ENCODE results near the gene ANKRD35. TPM values are rescaled to one million over a fixed set of nuclear protein-coding genes. Genes with fewer than 3 reads are reported as not detected.
A peak's percentile ranks its signal among the peaks of the same experiment; 100 is the strongest.

ANKRD35 gene
- total and polyA plus RNA-seq, 9 of the 15 experiments (the other 6 are each of a cell fraction or from before 2014, with no cell fraction given): 0.07 to 0.14 (median 0.07) TPM; not detected in 5

DNA sequence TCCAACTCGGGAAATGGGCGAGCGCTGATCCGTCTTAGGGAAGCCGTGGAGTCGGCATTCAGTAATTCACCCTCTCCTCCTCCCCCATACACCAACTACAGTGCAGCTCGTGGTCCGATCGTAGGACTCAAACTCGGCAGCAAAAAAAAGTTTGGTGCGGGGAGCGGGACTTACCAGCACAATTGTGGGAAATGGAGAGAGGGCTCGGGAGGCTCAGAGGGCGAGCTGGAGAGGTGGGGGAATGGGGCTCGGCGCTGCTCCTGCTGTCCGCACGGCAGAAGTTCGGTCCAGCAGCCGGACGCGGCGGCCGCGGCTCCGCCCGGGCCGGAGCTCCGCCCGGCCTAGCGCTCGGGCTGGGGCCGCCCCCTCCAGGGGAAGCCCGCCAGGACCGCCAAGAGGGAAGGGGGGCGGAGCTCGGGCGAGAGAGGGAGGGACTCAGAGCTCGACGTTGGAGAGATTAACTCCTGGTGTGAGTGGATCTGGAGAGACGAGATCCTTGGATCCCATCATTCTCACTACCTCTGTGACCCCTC is 26.1 kb downstream of the ANKRD35 start:
- Histone ChIP-seq H3K4me3 (peak overlapping the region; percentile 82), H3K27ac (ENCODE audit: extremely low read depth, low read depth, low read length) (peak overlapping the region; percentile 73), H4K20me1 (replicated peaks; ENCODE audit: control insufficient read depth, insufficient read depth, low read length) (no peaks in the 10 kb centered on the region), H3K27me3 (ENCODE audit: control insufficient read depth in 2 of 2, insufficient read depth in 2 of 2, low read length in 2 of 2) (no peaks in the 10 kb centered on the region), H3K79me2 (ENCODE audit: control insufficient read depth, insufficient read depth, low read length) (peaks cover 13% of the 10 kb centered on the region), H3K36me3 (ENCODE audit: control insufficient read depth, insufficient read depth, low read length) (peaks cover 22% of the 10 kb centered on the region; the same call in 2 of the 3 replicates), H3K4me1 (replicated peaks in 1 of 2; ENCODE audit: control insufficient read depth in 2 of 2, insufficient read depth in 2 of 2, low read length in 2 of 2) (peaks cover 10 to 18% of the 10 kb centered on the region in 2 experiments; a peak in 4 of 5 replicates), H3K9me3 (replicated peaks; ENCODE audit: control insufficient read depth, insufficient read depth, low read depth, low read length) (peaks cover 6% of the 10 kb centered on the region; the same call in 1 of the 2 replicates), H2AFZ (ENCODE audit: low read depth, low read length) (peak overlapping the region; percentile 100), H3K9ac (ENCODE audit: insufficient read depth in 1 of 2, low read depth in 2 of 2, low read length in 2 of 2) (peak overlapping the region; percentile 73 to 90), H3K4me2 (ENCODE audit: insufficient read depth, low read length) (peak overlapping the region; percentile 95), H3K9me1 (ENCODE audit: control insufficient read depth, insufficient read depth, low read length) (no peaks in the 10 kb centered on the region)
- in situ Hi-C loops (cut with MboI): no loop called here
- intact Hi-C loops (cut with micrococcal nuclease): loop anchor here (2.0 kb wide), 1 partner anchor 15 kb away; the partner anchor contains the start of gene NUDT17
- 0% methylated on average over 23 of the region's 41 CpGs for WGBS (ENCODE audit: insufficient coverage, low coverage, missing lambda C conversion rate)
- CTCF ChIA-PET (ENCODE audit: low intra/inter-chr PET ratio): no interaction called here
- peak; percentile 92 to 94 (median 94) for DNase-seq (ENCODE audit: extremely low read depth in 1 of 4, low spot score in 3 of 4)
- POLR2A ChIA-PET: interaction anchor here (0.5 to 3.4 kb wide), 26 partner anchors 9 to 192 kb away, joined by 3 to 35 read pairs (median 5); partner anchors contain the start of genes NUDT17, PEX11B, POLR3C and RBM8A
- peak; percentile 94 for FAIRE-seq
- BruUV-seq (replicated peaks): no TSS peak
- ATAC-seq: peak; percentile 94
- TF ChIP-seq PURB (CRISPR knock-in tag; IDR thresholded peaks at IDR 0.05; ENCODE audit: low read depth): no peak
- TF ChIP-seq GTF2A2 (tag; IDR thresholded peaks at IDR 0.05): no peak
- TF ChIP-seq NRF1 (conservative IDR thresholded peaks at IDR 0.05 in 1 of 2, IDR thresholded peaks at IDR 0.05 in 1 of 2): peak in 1 of 2 experiments; percentile 41; a peak in 2 of 4 replicates
- TF ChIP-seq RERE (CRISPR knock-in tag; IDR thresholded peaks at IDR 0.05; ENCODE audit: borderline replicate concordance): no peak
- no peak for TF ChIP-seq RFX1 (IDR thresholded peaks at IDR 0.05)
- TF ChIP-seq ZNF766 (CRISPR knock-in tag; conservative IDR thresholded peaks at IDR 0.05): no peak
- no peak for TF ChIP-seq SRF (CRISPR knock-in tag; IDR thresholded peaks at IDR 0.05)
- TF ChIP-seq, protein P1, sequence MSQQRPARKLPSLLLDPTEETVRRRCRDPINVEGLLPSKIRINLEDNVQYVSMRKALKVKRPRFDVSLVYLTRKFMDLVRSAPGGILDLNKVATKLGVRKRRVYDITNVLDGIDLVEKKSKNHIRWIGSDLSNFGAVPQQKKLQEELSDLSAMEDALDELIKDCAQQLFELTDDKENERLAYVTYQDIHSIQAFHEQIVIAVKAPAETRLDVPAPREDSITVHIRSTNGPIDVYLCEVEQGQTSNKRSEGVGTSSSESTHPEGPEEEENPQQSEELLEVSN (IDR thresholded peaks at IDR 0.05; ENCODE audit: borderline replicate concordance in 1 of 2, extremely low read depth in 1 of 2, insufficient read depth in 1 of 2, insufficient read length in 1 of 2, low read depth in 1 of 2, low read length in 1 of 2, poor library complexity in 1 of 2, severe bottlenecking in 1 of 2): peak in 1 of 2 experiments; percentile 34
- no peak for TF ChIP-seq SPI1 (IDR thresholded peaks at IDR 0.05; ENCODE audit: borderline replicate concordance, low read depth, low read length)
- TF ChIP-seq MEIS2 (IDR thresholded peaks at IDR 0.05; ENCODE audit: partially characterized antibody): peak; percentile 2
- TF ChIP-seq CREM (IDR thresholded peaks at IDR 0.05; ENCODE audit: low read depth): no peak
- peak; percentile 63 for TF ChIP-seq ZFX (CRISPR knock-in tag; IDR thresholded peaks at IDR 0.05)
- TF ChIP-seq GABPA (tag; conservative IDR thresholded peaks at IDR 0.05; ENCODE audit: low read depth): 0 out of 2 replicates have a peak, but pooled peaks have one; percentile 17
- TF ChIP-seq SETDB1 (IDR thresholded peaks at IDR 0.05; ENCODE audit: low read length): no peak
- TF ChIP-seq NFIC (IDR thresholded peaks at IDR 0.05): no peak; the same call in 1 of the 2 replicates
- no peak for TF ChIP-seq CBX3 (IDR thresholded peaks at IDR 0.05; ENCODE audit: borderline replicate concordance in 1 of 2, low read length in 2 of 2)
